ENCODE results near the gene MOV10. TPM values are rescaled to one million over a fixed set of nuclear protein-coding genes. Genes with fewer than 3 reads are reported as not detected.

The MOV10 gene
- total and polyA plus RNA-seq, 2 of the 8 experiments (the other 6 are each of a cell fraction or from before 2014, with no cell fraction given): 57.3 to 109 TPM

DNA sequence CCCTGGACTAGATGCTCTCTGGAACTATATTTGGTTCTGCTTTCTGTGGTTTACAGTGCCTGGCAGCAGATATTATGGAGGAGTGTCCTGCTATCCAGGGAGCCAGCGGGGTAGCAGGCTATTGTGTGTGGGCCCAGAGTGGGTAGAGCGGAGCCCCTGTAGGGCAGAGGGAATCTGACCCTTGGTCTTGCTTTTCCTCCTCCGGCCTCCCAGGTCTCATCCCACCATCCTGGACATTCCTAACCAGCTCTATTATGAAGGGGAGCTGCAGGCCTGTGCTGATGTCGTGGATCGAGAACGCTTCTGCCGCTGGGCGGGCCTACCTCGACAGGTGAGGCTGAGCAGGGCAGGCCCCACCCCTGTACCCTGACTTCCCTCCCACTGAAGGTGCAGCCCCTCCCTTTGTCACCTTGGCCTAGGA lies 23.3 kb downstream of the MOV10 start:
- H2BK15ac ChIP-seq (ENCODE audit: low read length): no peak overlapping the region
- H3K9me3 ChIP-seq (ENCODE audit: insufficient read depth in 2 of 2, low read depth in 1 of 2, low read length in 1 of 2): no peaks in the 10 kb centered on the region
- H3K27me3 ChIP-seq (replicated peaks in 1 of 4; ENCODE audit: control insufficient read depth in 3 of 4, extremely low read depth in 1 of 4, insufficient read depth in 3 of 4, low read length in 3 of 4): peaks cover 0 to 2% (median 0%) of the 10 kb centered on the region in 4 experiments; a peak in 1 of 7 replicates
- no peak overlapping the region for H3K27ac ChIP-seq (ENCODE audit: low read depth, low read length)
- no peak overlapping the region for H3K9ac ChIP-seq (replicated peaks in 1 of 4; ENCODE audit: extremely low read depth in 1 of 4, low read depth in 3 of 4, low read length in 3 of 4)
- no peak overlapping the region for H2BK5ac ChIP-seq (ENCODE audit: low read depth, low read length)
- H4K20me1 ChIP-seq (replicated peaks in 1 of 2; ENCODE audit: control insufficient read depth in 1 of 2, insufficient read depth in 2 of 2, low read length in 2 of 2): peaks cover 12 to 30% of the 10 kb centered on the region in 2 experiments
- H2AFZ ChIP-seq (ENCODE audit: low read length): no peak overlapping the region
- H3K79me1 ChIP-seq (ENCODE audit: low read depth, low read length): no peaks in the 10 kb centered on the region
- peaks cover 3 to 33% (median 20%) of the 10 kb centered on the region in 4 experiments; a peak in 6 of 7 replicates for H3K4me1 ChIP-seq (replicated peaks in 1 of 4; ENCODE audit: control insufficient read depth in 3 of 4, insufficient read depth in 4 of 4, low read length in 3 of 4)
- TF ChIP-seq, protein P1, sequence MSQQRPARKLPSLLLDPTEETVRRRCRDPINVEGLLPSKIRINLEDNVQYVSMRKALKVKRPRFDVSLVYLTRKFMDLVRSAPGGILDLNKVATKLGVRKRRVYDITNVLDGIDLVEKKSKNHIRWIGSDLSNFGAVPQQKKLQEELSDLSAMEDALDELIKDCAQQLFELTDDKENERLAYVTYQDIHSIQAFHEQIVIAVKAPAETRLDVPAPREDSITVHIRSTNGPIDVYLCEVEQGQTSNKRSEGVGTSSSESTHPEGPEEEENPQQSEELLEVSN (IDR thresholded peaks at IDR 0.05): no peak
- TF ChIP-seq, protein P2, sequence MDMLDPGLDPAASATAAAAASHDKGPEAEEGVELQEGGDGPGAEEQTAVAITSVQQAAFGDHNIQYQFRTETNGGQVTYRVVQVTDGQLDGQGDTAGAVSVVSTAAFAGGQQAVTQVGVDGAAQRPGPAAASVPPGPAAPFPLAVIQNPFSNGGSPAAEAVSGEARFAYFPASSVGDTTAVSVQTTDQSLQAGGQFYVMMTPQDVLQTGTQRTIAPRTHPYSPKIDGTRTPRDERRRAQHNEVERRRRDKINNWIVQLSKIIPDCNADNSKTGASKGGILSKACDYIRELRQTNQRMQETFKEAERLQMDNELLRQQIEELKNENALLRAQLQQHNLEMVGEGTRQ (IDR thresholded peaks at IDR 0.05; ENCODE audit: low read length): no peak
- TF ChIP-seq SP4 (IDR thresholded peaks at IDR 0.05; ENCODE audit: low read length) (no peak), CHD1 (IDR thresholded peaks at IDR 0.05; ENCODE audit: low read depth, low read length) (no peak)
- H3K14ac ChIP-seq (ENCODE audit: insufficient read length): no peak overlapping the region
- no peaks in the 10 kb centered on the region for H3K23me2 ChIP-seq (ENCODE audit: low read depth, low read length)
- no peak overlapping the region for H3K4me2 ChIP-seq (ENCODE audit: insufficient read depth in 1 of 2, low read depth in 2 of 2, low read length in 2 of 2)
- no peak overlapping the region for H2BK20ac ChIP-seq (ENCODE audit: low read length)
- H2AK5ac ChIP-seq (ENCODE audit: low read depth, low read length): no peak overlapping the region
- H3K56ac ChIP-seq (replicated peaks; ENCODE audit: insufficient read length, low read depth, low read length): no peak overlapping the region
- 85% methylated on average over 9 of the region's 9 CpGs; no CpG with 5 or more reads in 1 of the 2 experiments for whole genome bisulfite sequencing, 2 experiments (ENCODE audit: extremely low coverage in 1 of 2, insufficient coverage in 1 of 2, insufficient read length in 1 of 2, insufficient replicate concordance in 2 of 2, low coverage in 1 of 2, low lambda C conversion rate in 2 of 2, missing lambda C conversion rate in 1 of 2)
- no peak overlapping the region for H4K91ac ChIP-seq (replicated peaks; ENCODE audit: insufficient read length, low read length)
- DNase-seq (ENCODE audit: low read depth in 1 of 2, low spot score in 2 of 2) (no peak), FAIRE-seq (no peak)
- no peak overlapping the region for H4K8ac ChIP-seq (ENCODE audit: extremely low read depth, insufficient read depth, low read length)
- no peak overlapping the region for H2BK120ac ChIP-seq (replicated peaks; ENCODE audit: low read depth, low read length)
- ChIA-PET POLR2A (ENCODE audit: partially characterized antibody) (interaction anchor here (1.0 to 6.8 kb wide), 5 partner anchors 10 to 89 kb away, joined by 3 to 76 read pairs (median 6); partner anchors contain the start of genes MOV10 and PPM1J), CTCF (ENCODE audit: partially characterized antibody) (interaction anchor here (0.6 to 9.8 kb wide), 5 partner anchors 12 to 1043 kb away, joined by 3 to 63 read pairs (median 3); partner anchors contain the start of genes MOV10 and PPM1J)
- H3K4ac ChIP-seq (replicated peaks; ENCODE audit: insufficient read length, low read depth, low read length): no peak overlapping the region
- peaks cover 12 to 42% (median 29%) of the 10 kb centered on the region in 4 experiments for H3K36me3 ChIP-seq (ENCODE audit: control insufficient read depth in 2 of 4, insufficient read depth in 4 of 4, low read length in 3 of 4)
- no peak overlapping the region for H2BK12ac ChIP-seq (ENCODE audit: low read depth, low read length)
- H3K18ac ChIP-seq (ENCODE audit: extremely low read depth, low read length): no peak overlapping the region
- H3K79me2 ChIP-seq (ENCODE audit: control insufficient read depth in 1 of 2, insufficient read depth in 2 of 2, low read length in 2 of 2): no peaks in the 10 kb centered on the region
- H3K23ac ChIP-seq (ENCODE audit: insufficient read length): no peak overlapping the region
- no peak overlapping the region for H3K4me3 ChIP-seq (ENCODE audit: extremely low read depth in 1 of 4, insufficient read depth in 2 of 4, low read depth in 3 of 4, low read length in 4 of 4)
- no peak overlapping the region for H4K5ac ChIP-seq (ENCODE audit: insufficient read length, low read depth, low read length)
